GM19240 (cell line): ENCODE results near the gene FGF12.
"Not testable (repeated sequence)": the region's sequence is repeated elsewhere in the genome, so short reads cannot be mapped to it uniquely, and the experiment has no call there.

Experiments used
- DNase-seq: peaks from one replicate; pipeline ENCODE4 v3.0.0; 2011; ENCODE audit warnings: low spot score; ENCODE audit not compliant: insufficient read length

FGF12 gene

DNA sequence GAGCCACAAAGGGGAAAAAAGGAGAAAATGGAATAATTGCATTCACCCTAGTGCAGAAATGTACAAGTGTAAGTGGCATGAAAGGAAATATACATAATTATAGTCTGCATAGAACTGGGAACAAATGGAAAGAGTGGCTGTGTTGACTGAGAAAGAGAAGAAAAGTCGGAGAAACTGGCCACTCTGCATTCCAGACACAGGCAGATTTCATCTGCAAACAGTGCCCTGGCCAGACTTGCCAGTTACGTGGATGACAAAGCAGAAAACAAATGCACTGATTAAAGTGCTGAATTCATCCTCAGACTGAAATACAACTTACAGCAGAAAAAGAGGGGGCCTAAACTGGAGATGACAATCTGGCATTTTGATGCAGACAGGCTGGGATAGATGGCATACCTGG, 129.8 kb downstream of the FGF12 start:
- no peak for DNase-seq

DNA sequence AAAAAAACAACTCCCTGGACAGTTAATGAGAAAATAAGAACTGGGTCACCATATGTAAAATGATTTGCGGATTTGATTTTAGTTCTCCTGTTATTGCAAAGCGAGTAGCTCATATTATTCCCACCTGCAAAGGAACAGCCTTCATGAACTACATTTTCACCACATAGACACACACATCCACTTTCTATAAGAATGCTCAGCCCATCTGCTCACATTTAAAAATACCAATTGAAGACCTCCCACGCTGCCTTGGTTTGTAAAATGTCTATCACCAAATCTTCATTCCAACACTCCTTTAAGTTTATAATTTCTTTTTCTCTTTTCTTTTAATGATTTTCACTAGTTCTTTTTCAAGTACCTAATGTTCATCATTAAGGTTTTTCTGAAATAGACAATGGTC, 148.6 kb downstream of the FGF12 start:
- DNase-seq, result no peak

DNA sequence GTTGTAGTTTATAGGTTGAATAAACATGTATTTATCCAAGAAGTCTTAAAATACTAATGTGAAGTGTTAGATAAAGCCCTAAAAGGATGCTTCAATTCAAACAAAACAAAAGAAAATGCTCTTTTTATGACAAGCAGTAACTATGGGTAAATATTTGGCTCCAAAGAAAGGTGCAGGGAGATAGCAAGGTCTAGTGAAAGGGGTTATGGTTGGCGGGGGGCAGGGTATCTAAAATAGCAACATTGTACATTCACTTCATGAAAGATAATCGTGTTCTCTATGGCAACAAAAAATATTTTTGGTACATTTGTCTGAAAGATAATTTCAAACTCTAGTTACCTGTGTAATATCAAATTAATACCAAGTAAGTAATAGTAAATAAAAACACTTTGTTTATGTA, 149.5 kb downstream of the FGF12 start:
- DNase-seq, result no peak

DNA sequence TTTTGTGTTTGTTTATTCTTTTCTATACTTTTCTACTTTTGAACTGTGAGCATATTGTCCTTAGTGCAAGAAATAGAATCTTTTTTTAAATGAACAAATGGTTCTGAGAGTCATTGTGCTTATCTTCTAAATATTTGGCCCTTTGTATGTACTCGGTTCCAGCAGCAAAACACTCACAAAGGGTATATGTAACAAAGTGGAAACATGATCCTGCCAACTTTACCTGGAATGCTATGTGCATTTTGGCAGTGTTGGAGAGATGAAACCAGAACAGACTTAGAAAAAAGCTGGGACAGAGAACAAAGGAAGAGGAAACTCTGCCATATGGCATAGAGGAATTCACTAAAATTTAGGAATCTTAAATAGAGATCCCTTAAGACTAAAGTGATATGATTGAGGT, 150.1 kb downstream of the FGF12 start:
- no peak for DNase-seq

DNA sequence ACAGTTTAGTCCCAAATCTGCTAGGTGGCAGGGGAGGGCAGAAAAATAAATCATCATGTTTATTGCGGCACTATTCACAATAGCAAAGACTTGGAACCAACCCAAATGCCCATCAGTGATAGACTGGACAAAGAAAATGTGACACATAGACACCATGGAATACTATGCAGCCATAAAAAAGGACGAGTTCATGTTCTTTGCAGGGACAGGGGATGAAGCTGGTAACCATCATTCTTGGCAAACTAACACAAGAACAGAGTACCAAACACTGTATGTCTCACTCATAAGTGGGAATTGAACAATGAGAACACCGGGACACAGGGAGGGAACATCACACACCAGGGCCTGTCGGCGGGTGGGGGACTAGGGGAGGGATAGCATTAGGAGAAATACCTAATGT, 150.6 kb downstream of the FGF12 start:
- DNase-seq, result not testable (repeated sequence)

DNA sequence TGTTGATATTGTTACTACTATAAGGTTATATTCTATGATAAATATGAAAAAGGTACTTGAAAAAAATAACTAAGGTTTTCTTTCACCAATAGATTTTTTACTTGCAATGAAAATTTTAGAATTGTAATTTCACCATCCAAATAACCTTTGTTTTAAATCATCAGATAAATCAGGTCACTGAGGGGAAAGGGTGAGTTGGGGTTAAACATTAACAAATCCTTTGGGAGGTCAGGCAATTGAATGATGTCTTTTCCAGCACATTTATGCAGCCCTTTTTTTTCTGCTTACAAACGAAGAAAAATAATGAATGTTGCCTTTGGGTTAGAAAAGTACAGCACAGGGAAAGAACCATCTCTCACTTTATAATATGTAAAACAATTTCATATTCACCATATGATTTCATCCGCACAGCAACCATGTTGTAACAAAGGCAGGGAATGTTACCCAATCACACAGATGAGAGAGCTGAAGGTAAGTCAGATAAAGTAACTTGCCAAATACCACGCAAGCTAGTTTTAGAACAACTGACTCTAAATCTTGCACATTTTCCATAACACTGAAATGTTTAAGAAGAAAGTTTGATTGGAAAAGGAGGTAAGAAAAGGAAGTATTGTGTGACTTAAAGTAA, 151.3 kb downstream of the FGF12 start:
- no peak for DNase-seq

DNA sequence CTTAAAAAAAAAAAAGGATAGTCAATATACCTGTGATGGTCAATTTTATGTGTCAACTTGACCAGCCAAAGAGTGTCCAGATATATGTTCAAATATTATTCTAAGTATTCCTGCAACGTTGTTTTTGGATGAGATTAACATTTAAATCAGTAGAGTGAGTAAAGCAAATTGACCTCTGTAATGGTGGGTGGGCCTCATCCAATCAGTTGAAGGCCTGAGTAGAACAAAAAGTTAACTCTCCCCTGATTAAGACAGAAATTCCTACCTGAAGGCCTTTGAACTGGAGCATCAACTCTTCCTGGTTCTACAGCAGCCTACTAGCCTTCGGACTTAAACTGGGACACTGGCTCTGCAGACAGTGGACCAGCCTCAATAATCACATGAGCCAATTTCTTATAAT, 154.1 kb downstream of the FGF12 start:
- DNase-seq, result no peak

DNA sequence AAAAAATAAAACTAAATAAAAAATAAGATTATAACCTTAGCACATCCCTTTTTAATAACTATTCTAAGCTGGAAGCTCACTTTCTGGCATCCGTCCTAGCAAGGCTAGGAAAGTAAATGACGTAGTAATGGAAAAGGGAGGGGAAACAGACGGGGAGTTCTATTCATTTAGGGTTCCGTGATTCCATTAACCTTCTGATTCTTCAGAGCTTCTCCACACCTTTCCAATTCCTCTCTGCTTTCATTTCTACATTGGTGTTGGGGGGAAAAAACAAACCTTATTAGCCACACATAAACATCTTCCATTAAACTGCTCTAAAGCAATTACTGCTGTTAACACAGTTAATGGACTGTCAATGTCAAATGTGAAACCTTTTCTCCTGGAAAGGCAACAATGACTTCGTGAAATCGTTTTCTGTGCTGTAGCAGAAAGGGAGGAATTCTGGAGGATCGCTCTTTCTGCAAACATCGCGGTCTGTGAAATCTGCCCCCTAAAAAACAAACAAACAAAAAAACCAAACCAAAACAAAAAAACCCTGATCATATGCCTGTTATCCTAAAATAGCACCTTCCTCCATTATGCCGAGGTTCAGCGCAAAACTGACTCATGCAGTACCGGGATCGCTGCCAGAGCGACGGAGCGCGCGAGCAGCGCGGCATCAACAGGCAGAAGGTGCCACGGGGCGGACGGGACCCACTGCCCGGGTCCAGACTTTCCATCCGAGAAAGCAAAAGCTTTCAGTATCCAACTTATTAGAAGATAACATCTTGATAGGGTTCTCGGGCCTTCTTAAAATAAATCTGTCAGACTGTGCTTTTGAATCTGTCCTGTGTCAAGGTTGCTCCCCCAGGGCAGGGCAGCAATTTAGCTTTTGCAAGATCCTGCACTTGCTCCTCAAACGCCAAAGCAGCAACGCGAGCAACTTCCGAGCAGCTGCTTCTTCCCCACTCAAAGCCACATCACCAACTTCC, 156.2 kb downstream of the FGF12 start:
- DNase-seq, result no peak

DNA sequence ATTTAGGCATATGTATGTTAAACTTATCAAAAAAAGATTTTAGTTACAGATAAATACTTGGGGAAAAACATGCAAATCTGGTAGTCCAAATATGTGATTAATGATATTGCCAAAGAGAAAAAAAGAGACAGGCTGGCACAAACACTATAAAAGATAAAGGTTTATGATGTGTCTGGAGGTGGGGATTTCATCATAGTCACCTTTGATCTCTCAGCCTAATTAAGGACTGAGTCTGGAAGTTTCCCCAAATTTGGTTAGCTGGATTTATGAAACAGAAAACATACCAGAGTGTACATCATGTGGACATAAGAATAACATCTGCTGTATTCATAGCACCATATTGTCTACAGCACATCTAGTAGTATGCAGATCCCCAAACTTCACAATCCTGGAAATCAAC, 157.0 kb downstream of the FGF12 start:
- DNase-seq, result no peak

DNA sequence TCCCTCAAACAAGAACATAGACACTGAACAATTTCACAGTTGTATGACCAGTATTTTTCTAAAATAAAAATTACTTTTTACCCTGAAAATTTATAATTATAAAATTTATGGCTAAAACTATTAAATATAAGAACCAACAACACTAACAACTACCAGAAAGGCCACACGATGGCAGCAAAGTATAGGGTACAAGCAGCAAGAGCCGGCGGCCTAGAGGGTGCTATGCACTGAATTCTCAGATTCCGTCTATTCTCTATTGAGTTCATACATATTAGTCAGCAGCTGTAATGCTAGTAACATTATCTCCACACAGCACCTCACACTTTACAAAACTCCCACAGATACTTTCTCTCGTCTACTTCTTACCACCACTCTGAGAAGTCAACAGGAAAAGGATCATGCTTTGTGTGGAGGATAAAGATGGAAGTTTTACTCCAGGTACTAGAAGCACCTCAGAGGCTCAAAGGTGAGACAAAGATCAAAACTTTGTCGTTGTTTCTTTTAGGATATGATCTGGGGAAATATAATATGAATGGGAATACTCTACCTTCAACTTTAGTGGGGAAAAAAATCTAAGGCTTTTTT, 160.5 kb downstream of the FGF12 start:
- DNase-seq, result no peak

DNA sequence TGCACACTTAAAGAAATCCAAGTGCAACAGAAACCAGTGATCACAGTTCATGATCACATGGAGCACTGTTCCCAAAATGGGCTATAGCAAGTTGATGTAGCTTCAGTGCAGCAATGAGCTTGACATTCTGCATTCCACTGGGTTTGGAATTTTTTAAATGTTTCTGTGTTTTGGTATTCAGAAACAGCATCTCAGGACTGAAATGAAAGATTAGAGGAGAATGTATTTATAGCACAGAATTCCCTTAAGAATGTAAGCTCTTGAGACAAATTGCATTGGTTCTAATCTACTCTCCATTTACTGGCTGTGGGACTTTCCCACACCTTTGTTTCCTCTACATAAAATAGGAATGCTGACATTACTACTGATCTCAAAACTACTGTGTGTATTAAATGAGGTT, 162.7 kb downstream of the FGF12 start:
- no peak for DNase-seq

DNA sequence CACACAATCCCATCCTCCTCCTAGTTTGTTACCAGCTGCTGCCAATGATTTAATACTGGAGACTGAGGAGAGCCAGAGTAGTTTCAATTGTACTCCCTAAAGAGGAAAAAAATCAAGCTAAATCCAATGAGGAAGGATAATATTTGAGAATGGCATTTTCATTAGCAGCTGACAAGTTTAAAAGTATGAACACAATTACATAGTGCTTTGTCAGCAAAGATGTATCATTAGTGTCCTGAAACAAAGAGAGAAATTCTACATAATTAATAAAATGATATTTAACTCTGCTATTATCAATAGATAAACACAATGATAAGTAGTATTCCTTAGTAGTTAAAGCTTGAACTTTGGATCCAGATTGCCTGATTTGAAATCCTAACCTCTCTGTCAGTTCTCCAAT, 163.9 kb downstream of the FGF12 start:
- no peak for DNase-seq

DNA sequence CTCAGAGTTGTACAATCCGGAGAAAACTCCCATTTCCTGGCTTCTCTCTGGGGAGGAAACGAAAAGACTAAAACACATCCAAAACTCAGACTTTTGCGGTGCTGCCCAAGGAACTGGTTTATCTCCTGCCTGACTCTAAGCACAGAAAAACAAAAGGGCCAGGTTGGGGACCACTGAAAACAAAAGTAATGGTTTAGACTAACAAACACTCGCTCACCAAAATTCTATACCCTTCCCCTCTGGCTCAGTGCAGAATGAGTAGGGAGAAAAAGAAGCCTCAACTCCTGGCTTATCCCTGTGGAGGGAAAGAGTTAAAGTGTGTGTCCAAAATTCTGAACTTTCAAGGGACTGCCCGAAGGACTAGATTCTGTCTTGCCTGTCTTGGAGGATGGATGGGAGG, 173.6 kb downstream of the FGF12 start:
- no peak for DNase-seq

DNA sequence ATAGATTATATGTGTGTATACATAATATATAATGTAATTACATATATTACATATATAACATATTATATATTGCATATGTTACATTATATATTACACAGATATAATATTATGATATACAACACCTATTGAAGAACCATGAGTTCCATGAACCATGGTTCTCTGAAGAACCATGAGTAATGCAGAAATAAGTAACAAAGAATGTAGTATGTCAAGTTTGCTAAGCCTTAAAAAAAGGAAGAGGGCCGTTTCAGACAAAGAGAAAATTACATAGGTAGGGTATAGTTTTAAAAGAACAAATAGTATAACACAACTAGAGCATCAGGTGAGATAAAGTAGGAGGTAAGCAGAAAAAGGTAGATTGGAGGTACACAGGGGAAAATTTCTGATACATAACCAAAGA, 177.0 kb downstream of the FGF12 start:
- no peak for DNase-seq

DNA sequence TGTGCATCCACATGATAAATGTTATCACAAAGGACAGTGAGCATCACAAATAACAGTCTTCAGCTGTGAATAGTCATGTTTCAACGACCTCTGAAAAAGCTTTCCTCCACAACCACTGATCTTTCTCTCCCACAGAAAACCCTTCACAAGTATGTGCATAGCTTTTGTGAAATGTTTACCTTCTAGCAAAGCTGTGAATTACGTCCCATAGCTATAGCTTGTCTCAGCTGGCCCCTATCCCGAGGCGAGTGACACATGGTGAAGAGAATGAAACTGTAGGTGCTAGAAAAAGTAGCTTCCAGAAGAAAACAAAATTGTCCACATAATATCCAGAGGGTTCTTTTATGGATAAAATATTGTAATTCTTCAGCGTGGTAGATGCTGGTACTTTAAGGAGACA, 182.0 kb downstream of the FGF12 start:
- no peak for DNase-seq

DNA sequence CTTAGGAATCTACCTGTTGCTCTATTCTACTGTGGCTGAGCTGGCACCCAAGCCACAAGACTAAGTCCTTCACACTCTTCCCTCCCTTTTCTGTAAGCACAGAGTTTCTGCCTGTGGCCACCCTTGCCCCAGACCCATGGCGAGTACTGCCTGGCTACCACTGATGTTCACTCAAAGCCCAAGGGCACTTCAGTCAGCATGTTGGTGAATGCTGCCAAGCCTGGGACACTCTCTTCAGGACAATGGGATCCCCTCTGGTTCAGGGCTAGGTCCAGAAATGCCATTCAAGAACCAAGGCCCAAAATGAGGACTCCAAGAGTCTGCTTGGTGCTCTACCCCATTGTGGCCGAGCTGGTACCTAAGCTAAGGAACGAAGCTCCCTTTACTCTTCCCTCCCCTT, 184.2 kb downstream of the FGF12 start:
- DNase-seq, result no peak

DNA sequence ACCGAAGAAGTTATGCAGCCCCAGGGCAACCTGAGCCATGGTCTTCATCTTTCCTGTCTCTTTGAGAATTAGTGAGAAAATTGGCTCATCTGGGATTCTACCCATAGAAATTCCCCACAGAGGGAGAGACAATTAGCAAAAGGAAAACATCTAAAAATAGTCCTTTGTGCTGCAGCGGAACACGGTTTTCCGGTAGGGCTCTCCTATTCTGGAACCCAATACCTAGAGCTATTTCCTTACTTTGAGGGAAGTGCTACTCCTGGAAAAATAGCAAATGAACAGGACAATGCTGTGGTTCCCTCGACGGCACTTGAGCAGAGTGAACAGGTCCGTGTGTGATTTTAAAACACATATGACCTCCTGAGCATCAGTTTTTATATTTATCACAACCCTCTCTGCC, 210.5 kb downstream of the FGF12 start:
- no peak for DNase-seq

DNA sequence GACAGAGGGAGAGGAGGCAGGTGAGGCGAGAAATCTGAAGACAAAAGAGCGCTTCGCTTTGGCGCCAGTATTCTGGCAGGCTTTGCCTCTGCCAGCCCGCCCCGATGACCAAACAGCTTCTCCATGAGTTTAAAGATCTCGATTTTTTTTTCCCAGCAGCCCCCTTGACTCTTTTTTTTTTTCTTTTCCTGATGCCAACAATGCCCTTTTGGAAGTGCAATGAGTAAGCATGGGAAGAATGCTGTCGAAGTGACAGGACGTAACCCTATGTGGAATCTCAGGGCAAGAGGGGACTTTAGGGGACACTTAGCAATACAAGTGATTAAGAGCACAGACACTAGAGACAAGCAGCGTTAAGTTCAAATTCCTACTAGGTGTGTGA, 211.7 kb downstream of the FGF12 start:
- DNase-seq, result no peak

DNA sequence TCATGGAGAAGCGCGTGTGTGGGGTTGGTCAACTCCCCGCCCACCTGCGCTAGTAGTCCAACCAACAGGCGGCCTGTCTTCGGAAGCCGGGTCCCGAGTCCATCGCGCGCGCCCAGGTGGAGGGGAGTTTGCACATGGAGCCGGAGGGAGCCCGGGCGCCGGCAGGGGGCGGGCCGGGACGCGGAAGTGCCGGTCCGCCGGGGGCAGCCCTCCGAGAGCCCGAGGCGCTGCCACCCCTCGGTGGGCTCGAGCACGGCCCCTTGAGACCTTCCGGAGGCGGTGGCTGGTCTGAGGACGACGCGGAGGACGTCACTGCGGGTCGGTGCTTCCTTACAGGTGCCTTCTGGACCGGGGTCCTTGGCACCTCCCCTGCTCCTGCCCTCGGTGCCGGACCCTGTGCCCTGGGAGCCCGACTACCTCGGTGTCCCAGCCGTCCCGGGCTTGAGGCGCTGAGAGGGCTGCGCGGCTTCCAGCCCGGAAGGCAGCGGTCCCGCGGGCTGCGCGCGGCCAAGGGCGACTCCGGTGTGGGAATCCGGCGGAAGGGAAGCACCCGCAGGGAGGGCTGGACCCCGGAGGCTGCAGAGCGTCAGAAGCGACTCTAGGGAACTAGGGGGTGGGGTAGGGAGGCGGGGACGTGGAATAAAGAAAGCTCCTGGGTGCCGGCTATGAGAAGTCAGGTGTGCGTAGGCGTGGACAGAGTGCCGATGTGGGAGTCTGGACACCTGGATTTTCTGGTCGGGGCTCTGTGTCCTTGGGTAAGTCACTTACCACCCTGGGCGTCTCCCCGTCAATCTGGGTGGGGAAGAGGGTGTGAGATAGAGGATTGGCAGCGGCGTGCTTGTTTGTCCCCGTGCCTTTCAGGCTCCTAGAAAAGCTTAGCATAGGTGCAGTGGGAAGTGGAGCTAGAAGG, 212.3 kb downstream of the FGF12 start:
- DNase-seq, result no peak

DNA sequence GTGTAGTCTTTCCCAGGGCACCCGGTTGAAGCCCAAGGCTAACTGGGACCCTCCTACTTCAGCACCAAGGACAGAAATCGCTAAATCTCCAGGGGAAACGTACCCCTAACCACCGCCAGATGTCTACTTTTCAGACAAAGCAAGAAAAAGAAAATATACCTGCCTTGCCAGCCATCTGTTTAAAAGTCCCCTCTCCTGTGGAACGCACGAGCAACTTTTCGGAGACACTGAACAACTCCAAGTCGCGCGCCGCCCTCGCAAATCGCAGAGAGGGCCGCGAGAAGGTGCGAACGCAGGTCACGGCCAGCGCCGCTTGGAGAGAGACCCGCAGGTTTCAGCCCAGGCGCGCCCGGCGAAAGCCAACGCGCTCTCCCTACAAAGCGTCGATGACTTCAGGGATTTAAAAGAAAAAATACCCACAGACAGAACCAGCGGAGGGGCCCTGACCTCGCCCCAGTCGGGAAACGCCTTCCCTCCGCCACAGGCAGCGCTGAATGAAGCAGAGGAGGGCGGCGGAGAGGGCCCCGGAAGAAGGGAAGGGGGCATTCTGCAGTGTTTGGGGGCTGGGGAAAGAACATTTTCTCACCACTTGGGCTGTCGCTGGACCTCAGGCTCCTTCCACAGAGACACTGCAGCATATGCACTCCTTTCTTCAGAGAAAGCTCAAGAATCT, 213.1 kb downstream of the FGF12 start:
- DNase-seq, result no peak

DNA sequence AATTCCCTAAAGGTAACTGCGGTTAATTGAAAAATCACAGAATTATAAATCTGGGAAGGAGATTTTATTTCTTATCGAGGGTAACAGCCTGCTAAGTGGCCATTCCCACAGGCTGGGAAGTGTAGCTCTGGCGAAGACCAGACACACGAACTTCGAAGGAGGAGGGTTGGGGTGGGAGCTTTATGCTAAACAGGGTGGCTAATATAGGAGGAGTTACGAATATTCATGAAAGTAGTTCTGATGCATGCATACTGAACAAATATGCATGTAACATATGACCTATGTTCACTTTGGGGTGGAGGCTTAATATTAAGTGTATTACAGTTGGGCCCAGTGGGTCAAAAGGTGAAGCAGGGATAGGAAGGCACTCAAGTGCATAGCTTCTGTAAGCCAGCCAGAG, 221.6 kb downstream of the FGF12 start:
- no peak for DNase-seq
